Measurements from ENCODE around the gene TMC1. TPM values are rescaled to one million over a fixed set of nuclear protein-coding genes. Genes with fewer than 3 reads are reported as not detected.

TMC1 gene
- polyA plus RNA-seq, 3 donors: 0.16 to 0.55 (median 0.40) TPM

DNA sequence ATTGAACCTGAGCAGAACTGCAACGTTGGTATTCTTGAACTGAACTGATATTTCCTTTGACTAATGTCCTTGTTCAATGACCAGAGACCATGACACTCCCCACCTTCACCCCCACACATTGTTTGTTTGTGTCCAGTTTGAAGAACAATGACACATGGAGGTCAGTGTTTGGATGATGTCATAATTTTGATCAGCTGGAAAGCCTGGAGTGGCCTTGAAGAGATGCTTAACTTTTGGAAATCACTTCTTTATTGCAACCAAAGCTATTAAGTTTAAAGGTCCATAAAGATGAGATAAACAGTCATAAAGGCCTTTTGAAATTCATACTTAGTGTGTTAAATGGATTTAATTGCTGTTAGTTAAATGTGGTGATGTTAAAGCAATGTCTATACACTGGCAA lies 92.7 kb downstream of the TMC1 start:
- peaks cover 0 to 2% (median 0%) of the 10 kb centered on the region in 3 donors for H3K27me3 Mint-ChIP-seq (ENCODE audit: low read depth in 3 of 3)
- H3K4me1 Mint-ChIP-seq: no peaks in the 10 kb centered on the region
- no CpG with 5 or more reads among the region's 1 CpG for WGBS (ENCODE audit: insufficient coverage)

DNA sequence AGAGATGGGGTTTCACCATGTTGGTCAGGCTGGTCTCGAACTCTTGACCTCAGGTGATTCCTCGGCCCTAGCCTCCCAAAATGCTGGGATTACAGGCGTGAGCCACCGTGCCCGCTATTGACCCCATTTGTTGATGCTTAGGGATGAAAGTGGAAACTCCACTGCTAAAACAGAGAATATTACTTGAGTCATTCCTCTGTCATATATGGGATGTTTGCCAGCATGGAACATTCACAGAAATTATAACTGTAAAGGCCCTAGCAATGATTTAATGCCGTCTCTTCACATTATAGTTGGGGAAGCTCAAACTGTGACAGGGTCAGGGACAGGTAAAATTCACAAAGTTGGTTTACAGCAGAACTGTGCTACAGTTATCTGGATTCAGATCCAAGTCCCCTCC lies 94.5 kb downstream of the TMC1 start:
- H3K4me1 ChIP-seq (ENCODE audit: control insufficient read depth in 1 of 2, insufficient read depth in 2 of 2, low read length in 2 of 2): no peaks in the 10 kb centered on the region
- no peaks in the 10 kb centered on the region for H3K36me3 Mint-ChIP-seq
- no peaks in the 10 kb centered on the region for H3K27me3 ChIP-seq (ENCODE audit: control insufficient read depth in 2 of 2, insufficient read depth in 2 of 2, low read length in 2 of 2)
- no peak overlapping the region for H3K27ac ChIP-seq (ENCODE audit: low read depth in 1 of 2, low read length in 2 of 2)
- no peaks in the 10 kb centered on the region for H3K79me2 ChIP-seq (ENCODE audit: insufficient read depth, low read length)
- intact Hi-C loops (cut with micrococcal nuclease): no loop called here
- no peak overlapping the region for H2AFZ ChIP-seq (ENCODE audit: insufficient read depth, low read depth, low read length, poor library complexity, severe bottlenecking)
- TF ChIP-seq CTCF (IDR thresholded peaks at IDR 0.05): no peak
- H3K9me3 ChIP-seq (replicated peaks in 1 of 2; ENCODE audit: control insufficient read depth in 1 of 2, insufficient read depth in 1 of 2, low read length in 2 of 2): no peaks in the 10 kb centered on the region
- H3K27me3 Mint-ChIP-seq (ENCODE audit: low read depth in 3 of 3): peaks cover 0 to 2% (median 0%) of the 10 kb centered on the region in 3 donors
- H3K4me2 ChIP-seq (replicated peaks; ENCODE audit: extremely low read depth, low read length, poor library complexity, severe bottlenecking): no peak overlapping the region
- H3K9ac ChIP-seq (ENCODE audit: insufficient read depth, low read length, poor library complexity, severe bottlenecking): no peak overlapping the region
- H3K9me3 Mint-ChIP-seq: peaks cover 0 to 2% (median 0%) of the 10 kb centered on the region in 7 donors
- H3K4me1 Mint-ChIP-seq: no peaks in the 10 kb centered on the region
- no peak overlapping the region for H3K4me3 ChIP-seq (replicated peaks in 1 of 3; ENCODE audit: low read depth in 2 of 3, low read length in 3 of 3)
- H4K20me1 ChIP-seq (ENCODE audit: insufficient read depth, low read length): no peaks in the 10 kb centered on the region
- no peaks in the 10 kb centered on the region for H3K36me3 ChIP-seq (replicated peaks in 1 of 2; ENCODE audit: control insufficient read depth in 1 of 2, insufficient read depth in 2 of 2, low read length in 2 of 2)
- WGBS (ENCODE audit: insufficient coverage): 100% methylated on average over 3 of the region's 6 CpGs
- no peak for DNase-seq
- H3K4me3 Mint-ChIP-seq: no peak overlapping the region
- no peak overlapping the region for H3K27ac Mint-ChIP-seq

More for the DNA sequence above, 92.7 kb downstream of the TMC1 start:
- Histone ChIP-seq H3K27ac (ENCODE audit: low read depth in 1 of 2, low read length in 2 of 2) (no peak overlapping the region), H3K4me3 (replicated peaks in 1 of 3; ENCODE audit: low read depth in 2 of 3, low read length in 3 of 3) (no peak overlapping the region), H3K36me3 (replicated peaks in 1 of 2; ENCODE audit: control insufficient read depth in 1 of 2, insufficient read depth in 2 of 2, low read length in 2 of 2) (no peaks in the 10 kb centered on the region), H3K79me2 (ENCODE audit: insufficient read depth, low read length) (no peaks in the 10 kb centered on the region), H3K9me3 (replicated peaks in 1 of 2; ENCODE audit: control insufficient read depth in 1 of 2, insufficient read depth in 1 of 2, low read length in 2 of 2) (no peaks in the 10 kb centered on the region), H3K4me1 (ENCODE audit: control insufficient read depth in 1 of 2, insufficient read depth in 2 of 2, low read length in 2 of 2) (no peaks in the 10 kb centered on the region), H4K20me1 (ENCODE audit: insufficient read depth, low read length) (no peaks in the 10 kb centered on the region), H3K27me3 (ENCODE audit: control insufficient read depth in 2 of 2, insufficient read depth in 2 of 2, low read length in 2 of 2) (no peaks in the 10 kb centered on the region), H3K4me2 (replicated peaks; ENCODE audit: extremely low read depth, low read length, poor library complexity, severe bottlenecking) (no peak overlapping the region), H3K9ac (ENCODE audit: insufficient read depth, low read length, poor library complexity, severe bottlenecking) (no peak overlapping the region), H2AFZ (ENCODE audit: insufficient read depth, low read depth, low read length, poor library complexity, severe bottlenecking) (no peak overlapping the region)
- TF ChIP-seq CTCF (IDR thresholded peaks at IDR 0.05): no peak
- H3K4me3 Mint-ChIP-seq: no peak overlapping the region
- H3K36me3 Mint-ChIP-seq: no peaks in the 10 kb centered on the region
- no peak for DNase-seq
- intact Hi-C loops (cut with micrococcal nuclease): no loop called here
- peaks cover 0 to 2% (median 0%) of the 10 kb centered on the region in 7 donors for H3K9me3 Mint-ChIP-seq
- no peak overlapping the region for H3K27ac Mint-ChIP-seq
